ENCODE measurements around the gene IL15RA. TPM values are rescaled to one million over a fixed set of nuclear protein-coding genes. Genes with fewer than 3 reads are reported as not detected.

IL15RA gene
- total and polyA plus RNA-seq, 5 donors from 2014 or later = 9.1 to 17.7 (median 9.9) TPM

- DNase-seq (no peak), ATAC-seq (ENCODE audit: low read depth in 2 of 2) (no peak)
- H3K4me3 ChIP-seq (ENCODE audit: low read depth, low read length) = no peak overlapping the region
- peaks cover 7% of the 10 kb centered on the region for H3K27me3 Mint-ChIP-seq
- no peaks in the 10 kb centered on the region for H3K27me3 ChIP-seq (ENCODE audit: control insufficient read depth, insufficient read depth, low read length)
- no peak overlapping the region for H3K4me3 Mint-ChIP-seq
- peaks cover 10% of the 10 kb centered on the region for H3K36me3 ChIP-seq (ENCODE audit: control insufficient read depth, insufficient read depth, low read length)
- no peaks in the 10 kb centered on the region for H3K4me1 ChIP-seq (ENCODE audit: control insufficient read depth, insufficient read depth, low read length, poor library complexity, severe bottlenecking)
- H3K4me1 Mint-ChIP-seq = peaks cover 0 to 6% (median 0%) of the 10 kb centered on the region in 4 donors
- no peaks in the 10 kb centered on the region for H3K9me3 ChIP-seq (ENCODE audit: control insufficient read depth in 2 of 2, low read length in 2 of 2)
- H3K27ac ChIP-seq (ENCODE audit: insufficient read depth, low read length, poor library complexity, severe bottlenecking) = no peak overlapping the region
- no peak overlapping the region for H3K27ac Mint-ChIP-seq
- H3K36me3 Mint-ChIP-seq = peaks cover 12% of the 10 kb centered on the region
- H3K9me3 Mint-ChIP-seq = no peaks in the 10 kb centered on the region
These were observed 34.9 kb downstream of the IL15RA start for GRCh38 chr10:5942474-5942873.

GRCh38 chr10:5942001-5942400, 35.3 kb downstream of the IL15RA start:
- Histone ChIP-seq H3K9me3 (ENCODE audit: control insufficient read depth in 2 of 2, low read length in 2 of 2) (no peaks in the 10 kb centered on the region), H3K4me3 (ENCODE audit: low read depth, low read length) (no peak overlapping the region), H3K27ac (ENCODE audit: insufficient read depth, low read length, poor library complexity, severe bottlenecking) (no peak overlapping the region), H3K4me1 (ENCODE audit: control insufficient read depth, insufficient read depth, low read length, poor library complexity, severe bottlenecking) (no peaks in the 10 kb centered on the region), H3K27me3 (ENCODE audit: control insufficient read depth, insufficient read depth, low read length) (no peaks in the 10 kb centered on the region), H3K36me3 (ENCODE audit: control insufficient read depth, insufficient read depth, low read length) (peaks cover 14% of the 10 kb centered on the region)
- Mint-ChIP-seq H3K4me1 (peaks cover 0 to 6% (median 0%) of the 10 kb centered on the region in 4 donors), H3K27ac (no peak overlapping the region), H3K9me3 (no peaks in the 10 kb centered on the region), H3K27me3 (peaks cover 7% of the 10 kb centered on the region), H3K36me3 (peaks cover 12% of the 10 kb centered on the region), H3K4me3 (no peak overlapping the region)
- ATAC-seq (ENCODE audit: low read depth in 2 of 2) = no peak
- no peak for DNase-seq

- no peaks in the 10 kb centered on the region for H3K9me3 ChIP-seq (ENCODE audit: control insufficient read depth in 2 of 2, low read length in 2 of 2)
- no peak overlapping the region for H3K27ac ChIP-seq (ENCODE audit: insufficient read depth, low read length, poor library complexity, severe bottlenecking)
- H3K27me3 ChIP-seq (ENCODE audit: control insufficient read depth, insufficient read depth, low read length) = no peaks in the 10 kb centered on the region
- H3K4me1 Mint-ChIP-seq = peaks cover 0 to 6% (median 0%) of the 10 kb centered on the region in 4 donors
- peaks cover 18% of the 10 kb centered on the region for H3K36me3 ChIP-seq (ENCODE audit: control insufficient read depth, insufficient read depth, low read length)
- no peaks in the 10 kb centered on the region for H3K4me1 ChIP-seq (ENCODE audit: control insufficient read depth, insufficient read depth, low read length, poor library complexity, severe bottlenecking)
- no peak overlapping the region for H3K4me3 Mint-ChIP-seq
- H3K27me3 Mint-ChIP-seq = peaks cover 7% of the 10 kb centered on the region
- H3K9me3 Mint-ChIP-seq = no peaks in the 10 kb centered on the region
- DNase-seq (no peak), ATAC-seq (ENCODE audit: low read depth in 2 of 2) (no peak)
- peaks cover 14% of the 10 kb centered on the region for H3K36me3 Mint-ChIP-seq
- no peak overlapping the region for H3K27ac Mint-ChIP-seq
- no peak overlapping the region for H3K4me3 ChIP-seq (ENCODE audit: low read depth, low read length)
These were observed 35.8 kb downstream of the IL15RA start for GRCh38 chr10:5941579-5941978.

GRCh38 chr10:5940807-5941218, 36.5 kb downstream of the IL15RA start:
- H3K9me3 Mint-ChIP-seq = no peaks in the 10 kb centered on the region
- DNase-seq = no peak
- H3K36me3 Mint-ChIP-seq = peaks cover 17% of the 10 kb centered on the region
- no peaks in the 10 kb centered on the region for H3K4me1 ChIP-seq (ENCODE audit: control insufficient read depth, insufficient read depth, low read length, poor library complexity, severe bottlenecking)
- peaks cover 7% of the 10 kb centered on the region for H3K27me3 Mint-ChIP-seq
- peaks cover 26% of the 10 kb centered on the region for H3K36me3 ChIP-seq (ENCODE audit: control insufficient read depth, insufficient read depth, low read length)
- ATAC-seq (ENCODE audit: low read depth in 2 of 2) = no peak
- no peak overlapping the region for H3K4me3 Mint-ChIP-seq
- peaks cover 0 to 2% (median 0%) of the 10 kb centered on the region in 4 donors for H3K4me1 Mint-ChIP-seq
- no peaks in the 10 kb centered on the region for H3K9me3 ChIP-seq (ENCODE audit: control insufficient read depth in 2 of 2, low read length in 2 of 2)
- no peaks in the 10 kb centered on the region for H3K27me3 ChIP-seq (ENCODE audit: control insufficient read depth, insufficient read depth, low read length)
- no peak overlapping the region for H3K27ac ChIP-seq (ENCODE audit: insufficient read depth, low read length, poor library complexity, severe bottlenecking)
- H3K27ac Mint-ChIP-seq = no peak overlapping the region
- no peak overlapping the region for H3K4me3 ChIP-seq (ENCODE audit: low read depth, low read length)

- DNase-seq (no peak), ATAC-seq (ENCODE audit: low read depth in 2 of 2) (no peak)
- H3K27me3 ChIP-seq (ENCODE audit: control insufficient read depth, insufficient read depth, low read length) = no peaks in the 10 kb centered on the region
- no peak overlapping the region for H3K4me3 Mint-ChIP-seq
- no peak overlapping the region for H3K27ac Mint-ChIP-seq
- H3K27me3 Mint-ChIP-seq = no peaks in the 10 kb centered on the region
- H3K4me1 Mint-ChIP-seq = no peaks in the 10 kb centered on the region
- H3K27ac ChIP-seq (ENCODE audit: insufficient read depth, low read length, poor library complexity, severe bottlenecking) = no peak overlapping the region
- H3K36me3 ChIP-seq (ENCODE audit: control insufficient read depth, insufficient read depth, low read length) = peaks cover 42% of the 10 kb centered on the region
- no peaks in the 10 kb centered on the region for H3K4me1 ChIP-seq (ENCODE audit: control insufficient read depth, insufficient read depth, low read length, poor library complexity, severe bottlenecking)
- peaks cover 21% of the 10 kb centered on the region for H3K36me3 Mint-ChIP-seq
- H3K9me3 Mint-ChIP-seq = no peaks in the 10 kb centered on the region
- H3K9me3 ChIP-seq (ENCODE audit: control insufficient read depth in 2 of 2, low read length in 2 of 2) = no peaks in the 10 kb centered on the region
- H3K4me3 ChIP-seq (ENCODE audit: low read depth, low read length) = no peak overlapping the region
These were observed 39.1 kb downstream of the IL15RA start for GRCh38 chr10:5938291-5938690.

GRCh38 chr10:5937016-5937415, 40.3 kb downstream of the IL15RA start:
- H3K4me1 Mint-ChIP-seq = no peaks in the 10 kb centered on the region
- no peak for DNase-seq
- no peaks in the 10 kb centered on the region for H3K9me3 ChIP-seq (ENCODE audit: control insufficient read depth in 2 of 2, low read length in 2 of 2)
- H3K9me3 Mint-ChIP-seq = no peaks in the 10 kb centered on the region
- H3K27me3 Mint-ChIP-seq = no peaks in the 10 kb centered on the region
- H3K27ac ChIP-seq (ENCODE audit: insufficient read depth, low read length, poor library complexity, severe bottlenecking) = no peak overlapping the region
- peaks cover 26% of the 10 kb centered on the region for H3K36me3 Mint-ChIP-seq
- H3K27me3 ChIP-seq (ENCODE audit: control insufficient read depth, insufficient read depth, low read length) = no peaks in the 10 kb centered on the region
- ATAC-seq (ENCODE audit: low read depth in 2 of 2) = no peak
- peaks cover 49% of the 10 kb centered on the region for H3K36me3 ChIP-seq (ENCODE audit: control insufficient read depth, insufficient read depth, low read length)
- no peak overlapping the region for H3K4me3 Mint-ChIP-seq
- no peak overlapping the region for H3K4me3 ChIP-seq (ENCODE audit: low read depth, low read length)
- no peaks in the 10 kb centered on the region for H3K4me1 ChIP-seq (ENCODE audit: control insufficient read depth, insufficient read depth, low read length, poor library complexity, severe bottlenecking)
- no peak overlapping the region for H3K27ac Mint-ChIP-seq

GRCh38 chr10:5935628-5936027, 41.7 kb downstream of the IL15RA start:
- ATAC-seq (ENCODE audit: low read depth in 2 of 2) = no peak
- Mint-ChIP-seq H3K4me3 (no peak overlapping the region), H3K4me1 (no peaks in the 10 kb centered on the region), H3K27ac (no peak overlapping the region), H3K9me3 (no peaks in the 10 kb centered on the region), H3K36me3 (peaks cover 34% of the 10 kb centered on the region), H3K27me3 (no peaks in the 10 kb centered on the region)
- H3K4me1 ChIP-seq (ENCODE audit: control insufficient read depth, insufficient read depth, low read length, poor library complexity, severe bottlenecking) = no peaks in the 10 kb centered on the region
- H3K9me3 ChIP-seq (ENCODE audit: control insufficient read depth in 2 of 2, low read length in 2 of 2) = no peaks in the 10 kb centered on the region
- no peak overlapping the region for H3K27ac ChIP-seq (ENCODE audit: insufficient read depth, low read length, poor library complexity, severe bottlenecking)
- no peak for DNase-seq
- peaks cover 61% of the 10 kb centered on the region for H3K36me3 ChIP-seq (ENCODE audit: control insufficient read depth, insufficient read depth, low read length)
- H3K27me3 ChIP-seq (ENCODE audit: control insufficient read depth, insufficient read depth, low read length) = no peaks in the 10 kb centered on the region
- no peak overlapping the region for H3K4me3 ChIP-seq (ENCODE audit: low read depth, low read length)

- Histone ChIP-seq H3K27ac (ENCODE audit: insufficient read depth, low read length, poor library complexity, severe bottlenecking) (no peak overlapping the region), H3K36me3 (ENCODE audit: control insufficient read depth, insufficient read depth, low read length) (peaks cover 75% of the 10 kb centered on the region), H3K9me3 (ENCODE audit: control insufficient read depth in 2 of 2, low read length in 2 of 2) (no peaks in the 10 kb centered on the region), H3K4me3 (ENCODE audit: low read depth, low read length) (no peak overlapping the region), H3K27me3 (ENCODE audit: control insufficient read depth, insufficient read depth, low read length) (no peaks in the 10 kb centered on the region), H3K4me1 (ENCODE audit: control insufficient read depth, insufficient read depth, low read length, poor library complexity, severe bottlenecking) (no peaks in the 10 kb centered on the region)
- no peaks in the 10 kb centered on the region for H3K9me3 Mint-ChIP-seq
- DNase-seq (no peak), ATAC-seq (ENCODE audit: low read depth in 2 of 2) (no peak)
- H3K36me3 Mint-ChIP-seq = peaks cover 44% of the 10 kb centered on the region
- H3K27me3 Mint-ChIP-seq = no peaks in the 10 kb centered on the region
- H3K4me1 Mint-ChIP-seq = peaks cover 0 to 2% (median 0%) of the 10 kb centered on the region in 4 donors
- H3K27ac Mint-ChIP-seq = peak overlapping the region in 1 of 3 donors; percentile 38
- H3K4me3 Mint-ChIP-seq = no peak overlapping the region
These were observed 43.3 kb downstream of the IL15RA start for GRCh38 chr10:5933909-5934546.

All from CD4-positive, CD25-positive, alpha-beta regulatory T cell (primary cell).